ENCODE results near the gene ATP1A3.

The ATP1A3 gene

GRCh38 chr19:41951686-41952172 is 42.3 kb downstream of the ATP1A3 start:
- TF ChIP-seq CTCF (IDR thresholded peaks at IDR 0.05; ENCODE audit: low read depth, low read length, missing control alignments) = peak; percentile 99
- peak; percentile 46 for DNase-seq (ENCODE audit: low read depth)
- in situ Hi-C loops (cut with HindIII; ENCODE audit: low sequenced_read_pairs) = no loop called here
- H3K4me3 ChIP-seq (ENCODE audit: low read depth, low read length) = no peak overlapping the region

- in situ Hi-C loops (cut with HindIII; ENCODE audit: low sequenced_read_pairs) = no loop called here
- no peak for TF ChIP-seq CTCF (IDR thresholded peaks at IDR 0.05; ENCODE audit: low read depth, low read length, missing control alignments)
- H3K4me3 ChIP-seq (ENCODE audit: low read depth, low read length) = no peak overlapping the region
- DNase-seq (ENCODE audit: low read depth) = no peak
Measured at GRCh38 chr19:41947091-41947490, 46.9 kb downstream of the ATP1A3 start.

GRCh38 chr19:41945135-41945766 is 48.8 kb downstream of the ATP1A3 start:
- in situ Hi-C loops (cut with HindIII; ENCODE audit: low sequenced_read_pairs) = no loop called here
- DNase-seq (ENCODE audit: low read depth) = no peak
- H3K4me3 ChIP-seq (ENCODE audit: low read depth, low read length) = no peak overlapping the region
- TF ChIP-seq CTCF (IDR thresholded peaks at IDR 0.05; ENCODE audit: low read depth, low read length, missing control alignments) = no peak

GRCh38 chr19:41944336-41944735 is 49.7 kb downstream of the ATP1A3 start:
- no peak for DNase-seq (ENCODE audit: low read depth)
- in situ Hi-C loops (cut with HindIII; ENCODE audit: low sequenced_read_pairs) = no loop called here
- TF ChIP-seq CTCF (IDR thresholded peaks at IDR 0.05; ENCODE audit: low read depth, low read length, missing control alignments) = no peak

GRCh38 chr19:41941410-41942202 is 52.4 kb downstream of the ATP1A3 start:
- no peak overlapping the region for H3K4me3 ChIP-seq (ENCODE audit: low read depth, low read length)
- DNase-seq (ENCODE audit: low read depth) = no peak
- in situ Hi-C loops (cut with HindIII; ENCODE audit: low sequenced_read_pairs) = no loop called here

More at GRCh38 chr19:41944336-41944735, 49.7 kb downstream of the ATP1A3 start:
- H3K4me3 ChIP-seq (ENCODE audit: low read depth, low read length) = no peak overlapping the region

More at GRCh38 chr19:41941410-41942202, 52.4 kb downstream of the ATP1A3 start:
- TF ChIP-seq CTCF (IDR thresholded peaks at IDR 0.05; ENCODE audit: low read depth, low read length, missing control alignments) = no peak

Measured in astrocyte of the cerebellum (primary cell).